Measurements from ENCODE around the gene SUSD6. TPM values are rescaled to one million over a fixed set of nuclear protein-coding genes. Genes with fewer than 3 reads are reported as not detected.

SUSD6 gene
- total and polyA plus RNA-seq, 2 experiments from 2014 or later: 15.7 to 28.4 TPM

GRCh38 chr14:69664865-69665526 lies 53.6 kb downstream of the SUSD6 start:
- H3K36me3 ChIP-seq (replicated peaks; ENCODE audit: insufficient read depth, low read depth): no peaks in the 10 kb centered on the region
- WGBS (ENCODE audit: low lambda C conversion rate, missing lambda C conversion rate): 70% methylated on average over 7 of the region's 7 CpGs
- H3K79me2 ChIP-seq: peaks cover 84% of the 10 kb centered on the region
- no peak for TF ChIP-seq CTCF (IDR thresholded peaks at IDR 0.05; ENCODE audit: poor library complexity)
- TF ChIP-seq EZH2phosphoT487 (IDR thresholded peaks at IDR 0.05; ENCODE audit: low read depth, severe bottlenecking, unreplicated experiment): no peak
- no peak for TF ChIP-seq EZH2 (IDR thresholded peaks at IDR 0.05; ENCODE audit: borderline replicate concordance)
- H3K9me2 ChIP-seq (replicated peaks; ENCODE audit: insufficient read depth): no peaks in the 10 kb centered on the region
- peaks cover 65% of the 10 kb centered on the region for H3K4me1 ChIP-seq (ENCODE audit: insufficient read depth)
- no peak overlapping the region for H3K4me3 ChIP-seq
- H3K4me2 ChIP-seq: peak overlapping the region; percentile 42
- no peak for DNase-seq (ENCODE audit: low spot score)
- peaks cover 22% of the 10 kb centered on the region for H4K20me1 ChIP-seq (ENCODE audit: insufficient read depth, poor library complexity, severe bottlenecking)
- no peaks in the 10 kb centered on the region for H3K9me3 ChIP-seq (ENCODE audit: low read depth)
- peak overlapping the region; percentile 43 for H3K27ac ChIP-seq
- H3K27me3 ChIP-seq: no peaks in the 10 kb centered on the region
- no peak overlapping the region for H2AFZ ChIP-seq

- WGBS (ENCODE audit: low lambda C conversion rate, missing lambda C conversion rate): 85% methylated on average over 1 of the region's 1 CpG
- peak overlapping the region; percentile 50 for H3K27ac ChIP-seq
- no peak for TF ChIP-seq EZH2 (IDR thresholded peaks at IDR 0.05; ENCODE audit: borderline replicate concordance)
- TF ChIP-seq EZH2phosphoT487 (IDR thresholded peaks at IDR 0.05; ENCODE audit: low read depth, severe bottlenecking, unreplicated experiment): no peak
- no peak for TF ChIP-seq CTCF (IDR thresholded peaks at IDR 0.05; ENCODE audit: poor library complexity)
- H3K4me1 ChIP-seq (ENCODE audit: insufficient read depth): peaks cover 67% of the 10 kb centered on the region
- H3K9me3 ChIP-seq (ENCODE audit: low read depth): no peaks in the 10 kb centered on the region
- H3K79me2 ChIP-seq: peaks cover 84% of the 10 kb centered on the region
- H2AFZ ChIP-seq: no peak overlapping the region
- H3K4me2 ChIP-seq: peak overlapping the region; percentile 42
- H3K27me3 ChIP-seq: no peaks in the 10 kb centered on the region
- H4K20me1 ChIP-seq (ENCODE audit: insufficient read depth, poor library complexity, severe bottlenecking): peaks cover 27% of the 10 kb centered on the region
- H3K36me3 ChIP-seq (replicated peaks; ENCODE audit: insufficient read depth, low read depth): no peaks in the 10 kb centered on the region
- no peaks in the 10 kb centered on the region for H3K9me2 ChIP-seq (replicated peaks; ENCODE audit: insufficient read depth)
- DNase-seq (ENCODE audit: low spot score): no peak
- H3K4me3 ChIP-seq: no peak overlapping the region
These were observed 54.2 kb downstream of the SUSD6 start for GRCh38 chr14:69665631-69666030.

GRCh38 chr14:69666112-69666511 lies 54.7 kb downstream of the SUSD6 start:
- Histone ChIP-seq H3K79me2 (peaks cover 84% of the 10 kb centered on the region), H3K27ac (peak overlapping the region; percentile 50), H3K4me2 (no peak overlapping the region), H4K20me1 (ENCODE audit: insufficient read depth, poor library complexity, severe bottlenecking) (peaks cover 27% of the 10 kb centered on the region), H3K9me2 (replicated peaks; ENCODE audit: insufficient read depth) (no peaks in the 10 kb centered on the region), H2AFZ (no peak overlapping the region), H3K4me3 (no peak overlapping the region), H3K9me3 (ENCODE audit: low read depth) (no peaks in the 10 kb centered on the region), H3K27me3 (no peaks in the 10 kb centered on the region), H3K4me1 (ENCODE audit: insufficient read depth) (peaks cover 65% of the 10 kb centered on the region), H3K36me3 (replicated peaks; ENCODE audit: insufficient read depth, low read depth) (no peaks in the 10 kb centered on the region)
- no peak for TF ChIP-seq CTCF (IDR thresholded peaks at IDR 0.05; ENCODE audit: poor library complexity)
- no peak for TF ChIP-seq EZH2phosphoT487 (IDR thresholded peaks at IDR 0.05; ENCODE audit: low read depth, severe bottlenecking, unreplicated experiment)
- no peak for TF ChIP-seq EZH2 (IDR thresholded peaks at IDR 0.05; ENCODE audit: borderline replicate concordance)
- no peak for DNase-seq (ENCODE audit: low spot score)
- 81% methylated on average over 3 of the region's 3 CpGs for WGBS (ENCODE audit: low lambda C conversion rate, missing lambda C conversion rate)
